ENCODE measurements around the gene TRIM17.

GRCh38 chr1:228394571-228395394, 21.9 kb downstream of the TRIM17 start:
- no peak for TF ChIP-seq ZBTB7A (IDR thresholded peaks at IDR 0.05; ENCODE audit: low read depth)
- TF ChIP-seq, protein P1, sequence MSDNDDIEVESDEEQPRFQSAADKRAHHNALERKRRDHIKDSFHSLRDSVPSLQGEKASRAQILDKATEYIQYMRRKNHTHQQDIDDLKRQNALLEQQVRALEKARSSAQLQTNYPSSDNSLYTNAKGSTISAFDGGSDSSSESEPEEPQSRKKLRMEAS (IDR thresholded peaks at IDR 0.05) = no peak
